SH-SY5Y (cell line): ENCODE results near the gene MORN1.

Source experiments
- GATA2 ChIP-seq: IDR thresholded peaks from 2 replicates; pipeline ENCODE4 v1.6.1; 2011; ENCODE audit warnings: mild to moderate bottlenecking, low read depth, low read length
- GATA3 ChIP-seq: IDR thresholded peaks from 2 replicates; pipeline ENCODE4 v1.6.1; 2011; ENCODE audit warnings: low read depth, mild to moderate bottlenecking, low read length, moderate library complexity

- no peak for TF ChIP-seq GATA2
- no peak for TF ChIP-seq GATA3
Observed at GRCh38 chr1:2403273-2403672, 11.9 kb upstream of the MORN1 start.
